ENCODE data around the gene MRPL33. TPM values are rescaled to one million over a fixed set of nuclear protein-coding genes. Genes with fewer than 3 reads are reported as not detected.

The MRPL33 gene
- total and polyA plus RNA-seq, 2 of the 13 experiments (the other 11 are each of a cell fraction or from before 2014, with no cell fraction given) = 69.7 to 218 TPM

DNA sequence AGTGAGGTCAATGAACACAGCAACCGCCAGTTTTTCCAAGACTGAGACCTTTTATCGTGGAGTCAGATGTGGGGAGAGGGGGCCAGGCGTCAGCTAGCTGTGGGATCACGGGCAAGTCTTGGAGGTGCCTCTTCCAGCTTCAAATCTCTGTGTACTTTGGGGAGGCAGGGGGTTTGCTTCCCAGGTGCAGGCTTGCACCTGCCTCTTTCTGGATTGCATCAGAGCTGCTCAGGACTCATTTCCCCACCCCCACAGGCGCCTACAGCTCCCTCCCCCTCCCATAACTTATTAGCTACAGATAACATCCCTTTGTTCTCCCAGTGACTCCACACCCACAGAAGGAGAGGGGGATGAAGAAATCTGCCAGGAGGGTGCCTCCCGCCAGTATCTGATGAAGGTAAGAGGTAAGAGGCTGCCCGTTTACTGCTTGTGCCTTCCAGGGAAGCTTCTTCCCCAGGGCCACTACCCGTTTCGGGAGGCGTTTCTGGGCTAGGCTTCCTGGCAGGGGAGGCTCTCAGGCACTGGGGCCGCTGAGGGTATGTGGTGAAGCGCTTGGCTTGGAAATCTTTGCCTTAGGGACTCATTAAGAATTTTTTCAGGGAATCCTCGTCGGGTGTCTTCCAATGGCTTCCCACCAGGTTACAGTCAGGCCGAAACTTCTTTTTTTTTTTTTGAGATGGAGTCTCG lies 18.8 kb upstream of the MRPL33 start (continued):
- no peak for TF ChIP-seq ZNF562 (CRISPR knock-in tag; IDR thresholded peaks at IDR 0.05; ENCODE audit: borderline replicate concordance)
- no peak for TF ChIP-seq ZNF839 (CRISPR knock-in tag; IDR thresholded peaks at IDR 0.05; ENCODE audit: borderline replicate concordance)
- TF ChIP-seq CEBPG (CRISPR knock-in tag; IDR thresholded peaks at IDR 0.05) = peak; percentile 95
- TF ChIP-seq ATAD3A (CRISPR knock-in tag; IDR thresholded peaks at IDR 0.05) = no peak
- no peak for TF ChIP-seq SETDB1 (CRISPR knock-in tag; IDR thresholded peaks at IDR 0.05; ENCODE audit: borderline replicate concordance)
- TF ChIP-seq ZBTB7A (CRISPR knock-in tag; IDR thresholded peaks at IDR 0.05) = no peak
- no peak for TF ChIP-seq ZNF615 (CRISPR knock-in tag; IDR thresholded peaks at IDR 0.05; ENCODE audit: borderline replicate concordance)
- no peak for TF ChIP-seq KDM1A (CRISPR knock-in tag; IDR thresholded peaks at IDR 0.05)
- peak; percentile 76 for TF ChIP-seq KAT8 (CRISPR knock-in tag; IDR thresholded peaks at IDR 0.05)
- peak; percentile 47; the same call in 1 of the 2 replicates for TF ChIP-seq ZSCAN29 (CRISPR knock-in tag; conservative IDR thresholded peaks at IDR 0.05)
- 0 out of 2 replicates have a peak, but pooled peaks have one; percentile 55 for TF ChIP-seq ZNF737 (CRISPR knock-in tag; IDR thresholded peaks at IDR 0.05; ENCODE audit: borderline replicate concordance)
- no peak for TF ChIP-seq ZNF563 (CRISPR knock-in tag; IDR thresholded peaks at IDR 0.05)
- TF ChIP-seq YEATS4 (CRISPR knock-in tag; IDR thresholded peaks at IDR 0.05; ENCODE audit: borderline replicate concordance) = peak; percentile 45; the same call in 1 of the 2 replicates
- TF ChIP-seq ZNF790 (CRISPR knock-in tag; IDR thresholded peaks at IDR 0.05; ENCODE audit: borderline replicate concordance) = no peak
- TF ChIP-seq HNRNPUL1 (IDR thresholded peaks at IDR 0.05; ENCODE audit: low read depth, low read length) = no peak
- TF ChIP-seq ZBED4 (CRISPR knock-in tag; IDR thresholded peaks at IDR 0.05; ENCODE audit: borderline replicate concordance) = no peak
- TF ChIP-seq KDM2A (CRISPR knock-in tag; IDR thresholded peaks at IDR 0.05; ENCODE audit: borderline replicate concordance, low read depth) = peak; percentile 54; the same call in 1 of the 2 replicates
- TF ChIP-seq, protein P1, sequence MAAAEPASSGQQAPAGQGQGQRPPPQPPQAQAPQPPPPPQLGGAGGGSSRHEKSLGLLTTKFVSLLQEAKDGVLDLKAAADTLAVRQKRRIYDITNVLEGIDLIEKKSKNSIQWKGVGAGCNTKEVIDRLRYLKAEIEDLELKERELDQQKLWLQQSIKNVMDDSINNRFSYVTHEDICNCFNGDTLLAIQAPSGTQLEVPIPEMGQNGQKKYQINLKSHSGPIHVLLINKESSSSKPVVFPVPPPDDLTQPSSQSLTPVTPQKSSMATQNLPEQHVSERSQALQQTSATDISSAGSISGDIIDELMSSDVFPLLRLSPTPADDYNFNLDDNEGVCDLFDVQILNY (CRISPR knock-in tag; conservative IDR thresholded peaks at IDR 0.05) = no peak
- TF ChIP-seq NR2F1 (CRISPR knock-in tag; IDR thresholded peaks at IDR 0.05) = no peak
- 0 out of 2 replicates have a peak, but pooled peaks have one; percentile 12 for TF ChIP-seq ZSCAN31 (CRISPR knock-in tag; IDR thresholded peaks at IDR 0.05; ENCODE audit: low read depth)
- no peak for TF ChIP-seq KLF15 (CRISPR knock-in tag; IDR thresholded peaks at IDR 0.05; ENCODE audit: borderline replicate concordance)
- TF ChIP-seq NFKBIZ (CRISPR knock-in tag; IDR thresholded peaks at IDR 0.05) = no peak
- TF ChIP-seq U2AF1 (optimal IDR thresholded peaks at IDR 0.05; ENCODE audit: low read depth, low read length) = peak; percentile 76
- no peak for TF ChIP-seq FOXC1 (CRISPR knock-in tag; IDR thresholded peaks at IDR 0.05; ENCODE audit: borderline replicate concordance)
- TF ChIP-seq ZNF367 (CRISPR knock-in tag; IDR thresholded peaks at IDR 0.05; ENCODE audit: borderline replicate concordance) = no peak
- TF ChIP-seq ZNF3 (CRISPR knock-in tag; IDR thresholded peaks at IDR 0.05) = no peak
- TF ChIP-seq KLF6 (CRISPR knock-in tag; IDR thresholded peaks at IDR 0.05) = no peak
- 0 out of 2 replicates have a peak, but pooled peaks have one; percentile 22 for TF ChIP-seq ZNF547 (CRISPR knock-in tag; IDR thresholded peaks at IDR 0.05)
